HG03045 (cell line): ENCODE measurements around the gene GGCX.
"Not testable (repeated sequence)": the region's sequence is repeated elsewhere in the genome, so short reads cannot be mapped to it uniquely, and the experiment has no call there.

ENCODE experiments used
- ATAC-seq: cut with Tn5 transposase; IDR thresholded peaks from one replicate; pipeline ENCODE4 v1.9.1; 2021; ENCODE audit warnings: mild to moderate bottlenecking, moderate library complexity; ENCODE audit not compliant: unreplicated experiment

GGCX gene

GRCh38 chr2:85561280-85562212 lies at the start of gene GGCX:
TSS of gene GGCX (minus strand) at chr2:85561493. CDS start at chr2:85561428, 65 bp downstream.
- ATAC-seq: peak; percentile 92

- no peak for ATAC-seq
These were observed 46.2 kb upstream of the GGCX start for GRCh38 chr2:85607268-85608215.

- no peak for ATAC-seq
These were observed 44.8 kb upstream of the GGCX start for GRCh38 chr2:85606116-85606455.

- ATAC-seq: no peak
These were observed 44.3 kb upstream of the GGCX start for GRCh38 chr2:85605406-85606115.

- no peak for ATAC-seq
These were observed 43.5 kb upstream of the GGCX start for GRCh38 chr2:85604568-85605339.

- not testable (repeated sequence) for ATAC-seq
These were observed 42.8 kb upstream of the GGCX start for GRCh38 chr2:85604133-85604444.

- ATAC-seq: peak; percentile 96
These were observed 41.4 kb upstream of the GGCX start, which contains the start of gene TMEM150A for GRCh38 chr2:85602476-85603234. TSS of gene TMEM150A (minus strand) at chr2:85602698. CDS start at chr2:85601948, 750 bp downstream.

- peak; percentile 44 for ATAC-seq
These were observed 40.6 kb upstream of the GGCX start for GRCh38 chr2:85601771-85602475.

- ATAC-seq: no peak
These were observed 39.9 kb upstream of the GGCX start for GRCh38 chr2:85600951-85601770.

GRCh38 chr2:85600235-85600575 lies 38.9 kb upstream of the GGCX start:
- ATAC-seq: no peak

GRCh38 chr2:85599468-85600234 lies 38.4 kb upstream of the GGCX start:
- ATAC-seq: no peak

- no peak for ATAC-seq
These were observed 37.5 kb upstream of the GGCX start for GRCh38 chr2:85598594-85599340.

- ATAC-seq: no peak
These were observed 35.9 kb upstream of the GGCX start for GRCh38 chr2:85597241-85597640.

- no peak for ATAC-seq
These were observed 35.3 kb upstream of the GGCX start for GRCh38 chr2:85596486-85597143.

- ATAC-seq: no peak
These were observed 34.7 kb upstream of the GGCX start for GRCh38 chr2:85596026-85596333.

- ATAC-seq: peak; percentile 98
These were observed 34.2 kb upstream of the GGCX start, which contains the start of gene RNF181 for GRCh38 chr2:85595301-85596025. TSS of gene RNF181 (plus strand) at chr2:85595745. CDS start at chr2:85595764, 19 bp downstream.
